DMS153 treated with DMSO at 0.1 percent for 48 hours (cell line): ENCODE results near the gene KCNAB1.
"Not testable (repeated sequence)": the region's sequence is repeated elsewhere in the genome, so short reads cannot be mapped to it uniquely, and the experiment has no call there.

Experiments
- DNase-seq: peaks from one replicate; lab custom pipeline; 2025; ENCODE audit not compliant: unreplicated experiment; lab: John Stamatoyannopoulos, UW

KCNAB1 gene

GRCh38 chr3:156260331-156260730 is 140.0 kb downstream of the KCNAB1 start:
- DNase-seq: no peak

- DNase-seq: no peak
Observed at GRCh38 chr3:156264771-156265170, 144.4 kb downstream of the KCNAB1 start.

- DNase-seq: no peak
Observed at GRCh38 chr3:156271508-156271907, 151.1 kb downstream of the KCNAB1 start.

- DNase-seq: no peak
Observed at GRCh38 chr3:156271995-156272719, 151.8 kb downstream of the KCNAB1 start.

- no peak for DNase-seq
Observed at GRCh38 chr3:156273111-156273694, 152.8 kb downstream of the KCNAB1 start.

GRCh38 chr3:156274791-156275190 is 154.4 kb downstream of the KCNAB1 start:
- no peak for DNase-seq

- not testable (repeated sequence) for DNase-seq
Observed at GRCh38 chr3:156284637-156285036, 164.3 kb downstream of the KCNAB1 start.

- DNase-seq: no peak
Observed at GRCh38 chr3:156285626-156286025, 165.2 kb downstream of the KCNAB1 start.

- DNase-seq: no peak
Observed at GRCh38 chr3:156290924-156291271, 170.5 kb downstream of the KCNAB1 start.

GRCh38 chr3:156291272-156292123 is 171.1 kb downstream of the KCNAB1 start:
- no peak for DNase-seq

GRCh38 chr3:156293566-156293965 is 173.2 kb downstream of the KCNAB1 start:
- no peak for DNase-seq

- no peak for DNase-seq
Observed at GRCh38 chr3:156297582-156297981, 177.2 kb downstream of the KCNAB1 start.

GRCh38 chr3:156298014-156298413 is 177.6 kb downstream of the KCNAB1 start:
- DNase-seq: no peak

- no peak for DNase-seq
Observed at GRCh38 chr3:156298938-156299337, 178.6 kb downstream of the KCNAB1 start.

- DNase-seq: no peak
Observed at GRCh38 chr3:156299569-156299968, 179.2 kb downstream of the KCNAB1 start.

- no peak for DNase-seq
Observed at GRCh38 chr3:156300371-156300770, 180.0 kb downstream of the KCNAB1 start.

- no peak for DNase-seq
Observed at GRCh38 chr3:156300929-156301840, 180.8 kb downstream of the KCNAB1 start.

- no peak for DNase-seq
Observed at GRCh38 chr3:156303001-156303707, 182.8 kb downstream of the KCNAB1 start.

- no peak for DNase-seq
Observed at GRCh38 chr3:156304406-156304805, 184.0 kb downstream of the KCNAB1 start.

GRCh38 chr3:156305672-156306071 is 185.3 kb downstream of the KCNAB1 start:
- no peak for DNase-seq
